Stimulated activated memory B cell treated with anti-CD40 and anti-IgM and Interleukin-4, amounts not matched to agents 10 μg/mL and 1 μg/mL and 100 μg/mL, for 72 hours (primary cell): ENCODE measurements around the gene LCE3D.
"Not testable (repeated sequence)": the region's sequence is repeated elsewhere in the genome, so short reads cannot be mapped to it uniquely, and the experiment has no call there.

Experiments used
- ATAC-seq: fragments of 150-1000 bp; cut with Tn5 transposase; 2 replicates; pipeline ENCODE4 v1.10.0; 2021
- H3K27ac Mint-ChIP-seq: one replicate; pipeline ENCODE4 v1.8.0; 2022; ENCODE audit warnings: mild to moderate bottlenecking, mixed read lengths
- H3K27me3 Mint-ChIP-seq: one replicate; pipeline ENCODE4 v1.8.0; 2022; ENCODE audit warnings: mixed read lengths
- H3K36me3 Mint-ChIP-seq: one replicate; pipeline ENCODE4 v1.8.0; 2022; ENCODE audit warnings: mixed read lengths
- H3K4me1 Mint-ChIP-seq: one replicate; pipeline ENCODE4 v1.8.0; 2022; ENCODE audit warnings: mixed read lengths
- H3K4me3 Mint-ChIP-seq: one replicate; pipeline ENCODE4 v1.8.0; 2022; ENCODE audit warnings: mild to moderate bottlenecking, moderate library complexity, mixed read lengths
- H3K9me3 Mint-ChIP-seq: one replicate; pipeline ENCODE4 v1.8.0; 2022; ENCODE audit warnings: mixed read lengths

The LCE3D gene

DNA sequence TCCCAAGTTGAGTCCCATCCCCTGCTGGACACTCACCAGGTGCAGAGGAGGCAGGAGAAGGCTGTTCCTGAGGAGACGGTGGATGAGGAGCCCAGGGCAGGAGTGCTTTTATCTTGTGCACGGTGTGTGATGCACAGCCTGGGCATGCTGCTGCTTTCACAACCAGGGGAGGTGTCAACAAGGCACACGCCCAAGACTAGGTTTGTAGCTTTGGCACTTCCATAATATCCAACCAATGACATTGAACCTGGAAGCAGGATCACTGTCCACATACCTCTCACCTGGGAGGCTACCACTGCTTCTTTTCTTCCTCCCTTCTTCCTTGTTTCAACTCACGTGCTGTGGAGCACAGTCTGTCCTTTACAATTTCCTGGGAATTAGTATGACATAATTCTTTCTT, at the start of gene LCE3D:
Gene LCE3D, minus strand, starts transcription at position 84 of the 400 bp plus-strand sequence. CDS start 580 bp downstream, outside the sequence.
- no peak within 1 kb of the TSS for H3K4me3 Mint-ChIP-seq
- no peaks in the 10 kb centered on the region for H3K4me1 Mint-ChIP-seq
- ATAC-seq: no peak
- no peaks in the 10 kb centered on the region for H3K9me3 Mint-ChIP-seq
- H3K36me3 Mint-ChIP-seq: no peaks in the 10 kb centered on the region
- H3K27ac Mint-ChIP-seq: no peak within 1 kb of the TSS
- peaks cover 23% of the 10 kb centered on the region for H3K27me3 Mint-ChIP-seq

DNA sequence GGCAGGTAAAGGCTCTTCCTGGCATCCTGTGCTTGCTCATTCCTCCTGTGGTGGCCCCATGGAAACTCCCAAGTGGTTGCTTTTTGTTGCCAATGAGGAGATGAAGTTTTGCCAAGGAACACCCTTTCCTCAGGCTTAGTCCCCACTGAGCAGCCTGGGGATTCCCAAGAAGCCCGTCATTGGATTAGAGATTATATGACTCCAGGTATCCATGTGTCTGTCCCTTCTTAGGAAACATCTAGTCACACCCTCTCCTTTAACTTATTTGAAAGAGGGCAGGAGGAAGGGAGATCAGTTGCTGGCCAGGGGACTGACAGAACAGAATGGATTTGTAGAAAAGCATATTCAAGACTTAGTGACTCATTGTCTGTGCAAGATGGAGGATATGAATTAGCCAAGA, 46.4 kb upstream of the LCE3D start:
- H3K4me3 Mint-ChIP-seq: no peak overlapping the region
- no peak for ATAC-seq

GRCh38 chr1:152623203-152623844, 43.0 kb upstream of the LCE3D start:
- no peak overlapping the region for H3K27ac Mint-ChIP-seq

More for the DNA sequence above, 46.4 kb upstream of the LCE3D start:
- H3K27ac Mint-ChIP-seq: no peak overlapping the region
- peaks cover 66% of the 10 kb centered on the region for H3K27me3 Mint-ChIP-seq
- H3K4me1 Mint-ChIP-seq: no peaks in the 10 kb centered on the region
- H3K36me3 Mint-ChIP-seq: no peaks in the 10 kb centered on the region
- H3K9me3 Mint-ChIP-seq: no peaks in the 10 kb centered on the region

GRCh38 chr1:152622803-152623202, 42.5 kb upstream of the LCE3D start, which contains the start of gene LCE3A:
Gene LCE3A (minus strand): TSS chr1:152623103. CDS start chr1:152623103, 0 bp downstream.
- ATAC-seq: no peak
- Mint-ChIP-seq H3K4me1 (no peaks in the 10 kb centered on the region), H3K27ac (no peak within 1 kb of the TSS)

More at GRCh38 chr1:152623203-152623844, 43.0 kb upstream of the LCE3D start:
- H3K9me3 Mint-ChIP-seq: peaks cover 14% of the 10 kb centered on the region
- H3K4me3 Mint-ChIP-seq: no peak overlapping the region
- H3K4me1 Mint-ChIP-seq: no peaks in the 10 kb centered on the region
- ATAC-seq: peak; percentile 28
- H3K36me3 Mint-ChIP-seq: no peaks in the 10 kb centered on the region
- H3K27me3 Mint-ChIP-seq: peaks cover 42% of the 10 kb centered on the region

GRCh38 chr1:152621993-152622392, 41.7 kb upstream of the LCE3D start:
- Mint-ChIP-seq H3K4me1 (no peaks in the 10 kb centered on the region), H3K36me3 (no peaks in the 10 kb centered on the region), H3K27ac (no peak overlapping the region), H3K9me3 (peaks cover 17% of the 10 kb centered on the region), H3K4me3 (no peak overlapping the region), H3K27me3 (peaks cover 33% of the 10 kb centered on the region)
- no peak for ATAC-seq

More at GRCh38 chr1:152622803-152623202, 42.5 kb upstream of the LCE3D start, which contains the start of gene LCE3A:
- H3K27me3 Mint-ChIP-seq: peaks cover 37% of the 10 kb centered on the region
- H3K9me3 Mint-ChIP-seq: peaks cover 14% of the 10 kb centered on the region
- no peak within 1 kb of the TSS for H3K4me3 Mint-ChIP-seq
- H3K36me3 Mint-ChIP-seq: no peaks in the 10 kb centered on the region

GRCh38 chr1:152613511-152613910, 33.2 kb upstream of the LCE3D start, which contains the start of gene LCE3B:
Gene LCE3B (plus strand): TSS chr1:152613811. CDS start chr1:152613811, 0 bp downstream.
- Mint-ChIP-seq H3K4me1 (no peaks in the 10 kb centered on the region), H3K27me3 (peaks cover 10% of the 10 kb centered on the region), H3K27ac (no peak within 1 kb of the TSS), H3K4me3 (no peak within 1 kb of the TSS), H3K36me3 (no peaks in the 10 kb centered on the region), H3K9me3 (peaks cover 5% of the 10 kb centered on the region)
- ATAC-seq: no peak

- no peaks in the 10 kb centered on the region for H3K27me3 Mint-ChIP-seq
- H3K4me1 Mint-ChIP-seq: no peaks in the 10 kb centered on the region
- H3K36me3 Mint-ChIP-seq: no peaks in the 10 kb centered on the region
- H3K4me3 Mint-ChIP-seq: no peak within 1 kb of the TSS
- no peak within 1 kb of the TSS for H3K27ac Mint-ChIP-seq
- H3K9me3 Mint-ChIP-seq: peaks cover 3% of the 10 kb centered on the region
- ATAC-seq: no peak
These were observed 19.6 kb upstream of the LCE3D start, which contains the start of gene LCE3C for GRCh38 chr1:152599934-152600333. Gene LCE3C (plus strand): TSS chr1:152600234. CDS start chr1:152600732, 498 bp downstream.

- H3K9me3 Mint-ChIP-seq: peaks cover 6% of the 10 kb centered on the region
- no peaks in the 10 kb centered on the region for H3K27me3 Mint-ChIP-seq
- no peak for ATAC-seq
- H3K4me3 Mint-ChIP-seq: no peak overlapping the region
- H3K4me1 Mint-ChIP-seq: no peaks in the 10 kb centered on the region
- no peak overlapping the region for H3K27ac Mint-ChIP-seq
- H3K36me3 Mint-ChIP-seq: no peaks in the 10 kb centered on the region
These were observed 16.7 kb upstream of the LCE3D start for GRCh38 chr1:152596986-152597385.

- no peak for ATAC-seq
- H3K4me1 Mint-ChIP-seq: no peaks in the 10 kb centered on the region
These were observed 5.3 kb upstream of the LCE3D start for GRCh38 chr1:152585586-152585985.

DNA sequence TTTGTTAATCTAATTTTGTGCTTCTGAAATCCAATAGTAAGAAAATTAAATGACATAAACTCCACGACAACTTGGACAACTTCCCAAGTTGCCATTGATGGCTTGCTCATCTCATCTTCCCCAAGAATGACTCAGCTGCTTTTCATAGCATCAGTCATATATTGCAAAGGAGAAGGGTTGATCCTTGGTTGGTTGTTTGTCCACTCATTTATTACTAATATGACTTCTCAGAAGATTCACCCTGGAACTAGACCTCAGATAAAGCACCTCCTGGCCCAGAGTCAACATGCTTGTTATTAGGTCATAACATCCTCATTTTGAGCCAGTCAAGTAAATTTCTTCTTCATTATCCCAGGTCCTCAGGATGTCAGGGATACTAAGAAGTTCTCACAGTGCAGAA, 2.3 kb upstream of the LCE3D start:
- H3K4me3 Mint-ChIP-seq: no peak overlapping the region
- H3K27ac Mint-ChIP-seq: no peak overlapping the region
- no peaks in the 10 kb centered on the region for H3K36me3 Mint-ChIP-seq
- peaks cover 31% of the 10 kb centered on the region for H3K27me3 Mint-ChIP-seq
- no peaks in the 10 kb centered on the region for H3K4me1 Mint-ChIP-seq
- H3K9me3 Mint-ChIP-seq: no peaks in the 10 kb centered on the region
- ATAC-seq: no peak

More at GRCh38 chr1:152585586-152585985, 5.3 kb upstream of the LCE3D start:
- H3K27ac Mint-ChIP-seq: no peak overlapping the region
- H3K4me3 Mint-ChIP-seq: no peak overlapping the region
- H3K9me3 Mint-ChIP-seq: peaks cover 3% of the 10 kb centered on the region
- H3K36me3 Mint-ChIP-seq: no peaks in the 10 kb centered on the region
- peaks cover 9% of the 10 kb centered on the region for H3K27me3 Mint-ChIP-seq

DNA sequence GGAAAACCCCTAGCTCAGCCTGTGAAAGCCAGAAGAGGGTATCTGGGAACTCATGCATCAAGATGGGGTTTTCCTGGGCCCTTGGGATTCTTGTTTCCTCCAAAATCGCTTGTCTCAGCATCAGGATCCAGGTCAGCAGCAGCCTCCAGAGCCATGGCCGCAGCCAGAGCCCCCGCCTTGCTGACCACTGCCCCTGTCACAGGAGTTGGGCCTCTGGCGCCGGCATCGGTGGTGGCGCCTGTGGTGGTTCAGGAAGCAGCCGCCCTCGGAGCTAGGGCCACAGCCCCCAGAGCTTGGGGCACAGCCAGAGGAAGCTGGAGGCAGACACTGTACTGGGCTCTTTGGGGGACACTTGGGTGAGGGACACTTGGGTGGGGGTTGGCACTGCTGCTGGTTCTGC, 790 bp downstream of the LCE3D start:
- not testable (repeated sequence) for H3K4me3 Mint-ChIP-seq, H3K4me1 Mint-ChIP-seq, H3K36me3 Mint-ChIP-seq, ATAC-seq, H3K27ac Mint-ChIP-seq, H3K9me3 Mint-ChIP-seq
- peaks cover 30% of the 10 kb centered on the region for H3K27me3 Mint-ChIP-seq

DNA sequence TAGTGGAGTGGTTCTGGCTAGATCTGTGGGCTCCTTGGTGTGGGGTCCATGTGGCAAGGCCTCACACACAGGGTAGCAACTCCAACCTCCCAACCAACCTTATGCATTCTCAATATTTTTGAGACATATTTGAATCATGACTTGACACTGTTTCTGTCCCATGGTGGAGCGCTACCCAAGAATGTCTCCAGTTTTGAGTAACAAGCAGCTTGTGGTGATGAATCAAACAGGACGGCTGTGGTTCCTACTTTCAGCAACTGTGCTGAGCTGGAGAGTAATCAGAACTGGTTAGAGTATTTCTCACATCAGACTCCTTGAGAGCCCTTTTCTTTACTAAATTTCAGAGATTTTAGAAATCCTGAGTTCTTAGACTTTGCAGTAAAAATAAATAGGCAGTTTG, 3.1 kb downstream of the LCE3D start:
- Mint-ChIP-seq H3K27me3 (peaks cover 52% of the 10 kb centered on the region), H3K4me3 (no peak overlapping the region), H3K4me1 (no peaks in the 10 kb centered on the region), H3K9me3 (no peaks in the 10 kb centered on the region), H3K36me3 (no peaks in the 10 kb centered on the region), H3K27ac (no peak overlapping the region)
- ATAC-seq: peak; percentile 47

DNA sequence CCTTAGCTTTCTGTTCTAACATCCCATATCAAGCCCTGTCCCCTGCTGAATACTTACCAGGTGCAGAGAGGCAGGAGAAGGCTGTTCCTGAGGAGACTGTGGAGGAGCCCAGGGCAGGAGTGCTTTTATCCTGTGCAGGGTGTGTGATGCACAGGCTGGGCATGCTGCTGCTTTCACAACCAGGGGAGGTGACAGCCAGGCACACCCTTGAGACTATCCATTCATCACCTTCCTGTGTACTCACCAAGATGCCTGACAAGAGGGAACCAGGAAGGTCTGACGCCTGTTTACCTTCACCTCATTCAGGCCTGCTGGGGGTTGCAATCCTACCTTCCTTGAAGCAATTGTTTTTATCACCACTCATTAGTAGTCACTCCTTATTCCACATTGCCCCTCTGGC, 13.6 kb downstream of the LCE3D start, which contains the start of gene LCE3E:
Gene LCE3E, minus strand, starts transcription at position 100 of the 400 bp plus-strand sequence. CDS start 572 bp downstream, outside the sequence.
- H3K9me3 Mint-ChIP-seq: peaks cover 9% of the 10 kb centered on the region
- H3K27me3 Mint-ChIP-seq: peaks cover 19% of the 10 kb centered on the region
- no peak within 1 kb of the TSS for H3K4me3 Mint-ChIP-seq
- H3K27ac Mint-ChIP-seq: no peak within 1 kb of the TSS
- no peaks in the 10 kb centered on the region for H3K36me3 Mint-ChIP-seq
- H3K4me1 Mint-ChIP-seq: no peaks in the 10 kb centered on the region
- no peak for ATAC-seq

GRCh38 chr1:152565535-152566215, 14.6 kb downstream of the LCE3D start:
- Mint-ChIP-seq H3K27ac (no peak overlapping the region), H3K4me3 (no peak overlapping the region), H3K9me3 (peaks cover 9% of the 10 kb centered on the region), H3K27me3 (peaks cover 10% of the 10 kb centered on the region), H3K4me1 (no peaks in the 10 kb centered on the region), H3K36me3 (no peaks in the 10 kb centered on the region)
- ATAC-seq: peak; percentile 12

DNA sequence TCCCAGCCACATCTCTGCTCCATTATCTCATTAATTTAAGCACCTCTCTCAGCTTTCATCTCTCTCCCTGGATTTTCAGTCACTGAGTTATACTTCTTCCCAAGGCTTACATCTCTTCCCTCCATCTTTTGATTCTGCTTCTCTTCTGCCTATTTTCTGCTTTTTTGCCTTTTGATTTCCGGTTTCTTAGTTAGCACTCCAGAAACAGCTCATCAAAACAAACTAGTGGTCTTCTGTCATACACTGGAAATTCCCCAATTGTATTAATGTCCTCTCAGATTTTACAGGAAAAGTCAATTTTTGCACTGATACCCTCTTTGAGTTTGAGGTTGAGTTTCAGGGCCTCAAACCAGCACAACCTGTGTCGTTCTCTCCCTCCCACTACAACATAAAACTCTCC, 15.2 kb downstream of the LCE3D start:
- no peaks in the 10 kb centered on the region for H3K4me1 Mint-ChIP-seq
- peaks cover 10% of the 10 kb centered on the region for H3K27me3 Mint-ChIP-seq
- peaks cover 9% of the 10 kb centered on the region for H3K9me3 Mint-ChIP-seq
- no peak overlapping the region for H3K27ac Mint-ChIP-seq
- H3K4me3 Mint-ChIP-seq: no peak overlapping the region
- H3K36me3 Mint-ChIP-seq: no peaks in the 10 kb centered on the region
- no peak for ATAC-seq
